PC-3 (cell line): ENCODE results near the gene USP3.

ENCODE experiments used
- EZH2 ChIP-seq: fragments of 300-600 bp; sonication (generic); IDR thresholded peaks from one replicate; pipeline ENCODE4 v1.6.1; 2017; ENCODE audit warnings: antibody characterized with exemption, mild to moderate bottlenecking, low read length; ENCODE audit not compliant: unreplicated experiment
- EZH2phosphoT487 ChIP-seq: fragments of 300-600 bp; sonication (generic); IDR thresholded peaks from 2 replicates; pipeline ENCODE4 v1.6.1; 2018; ENCODE audit warnings: mild to moderate bottlenecking, antibody characterized with exemption, low read length, borderline replicate concordance
- TF ChIP-seq, protein P1 (sequence below): fragments of 300-600 bp; sonication (generic); conservative IDR thresholded peaks from 2 replicates; pipeline ENCODE4 v1.5.1; 2017; ENCODE audit warnings: antibody characterized with exemption, low read depth, mild to moderate bottlenecking, low read length

DNA sequence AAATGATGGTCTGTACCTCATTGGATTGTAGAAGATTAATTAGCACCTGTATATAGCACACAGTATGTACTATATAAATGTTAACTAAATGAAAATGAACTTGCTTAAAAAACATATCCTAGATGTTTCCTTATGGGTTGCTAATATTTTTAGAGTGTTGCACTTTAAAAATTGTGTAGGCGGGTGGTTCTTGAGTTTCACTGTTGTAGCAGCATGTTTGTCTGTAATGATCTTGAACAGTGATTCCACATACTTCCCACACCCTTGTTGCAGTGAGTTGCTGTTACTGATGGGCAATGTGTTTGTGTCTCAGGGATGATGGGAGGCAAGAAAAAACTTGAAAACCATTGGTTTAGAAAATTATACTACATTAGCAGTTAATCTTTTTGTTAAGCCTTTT, 22.0 kb downstream of the USP3 start:
- TF ChIP-seq, protein P1, sequence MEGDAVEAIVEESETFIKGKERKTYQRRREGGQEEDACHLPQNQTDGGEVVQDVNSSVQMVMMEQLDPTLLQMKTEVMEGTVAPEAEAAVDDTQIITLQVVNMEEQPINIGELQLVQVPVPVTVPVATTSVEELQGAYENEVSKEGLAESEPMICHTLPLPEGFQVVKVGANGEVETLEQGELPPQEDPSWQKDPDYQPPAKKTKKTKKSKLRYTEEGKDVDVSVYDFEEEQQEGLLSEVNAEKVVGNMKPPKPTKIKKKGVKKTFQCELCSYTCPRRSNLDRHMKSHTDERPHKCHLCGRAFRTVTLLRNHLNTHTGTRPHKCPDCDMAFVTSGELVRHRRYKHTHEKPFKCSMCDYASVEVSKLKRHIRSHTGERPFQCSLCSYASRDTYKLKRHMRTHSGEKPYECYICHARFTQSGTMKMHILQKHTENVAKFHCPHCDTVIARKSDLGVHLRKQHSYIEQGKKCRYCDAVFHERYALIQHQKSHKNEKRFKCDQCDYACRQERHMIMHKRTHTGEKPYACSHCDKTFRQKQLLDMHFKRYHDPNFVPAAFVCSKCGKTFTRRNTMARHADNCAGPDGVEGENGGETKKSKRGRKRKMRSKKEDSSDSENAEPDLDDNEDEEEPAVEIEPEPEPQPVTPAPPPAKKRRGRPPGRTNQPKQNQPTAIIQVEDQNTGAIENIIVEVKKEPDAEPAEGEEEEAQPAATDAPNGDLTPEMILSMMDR, result no peak
- no peak for TF ChIP-seq EZH2
- no peak for TF ChIP-seq EZH2phosphoT487
